K562 (cell line): Measurements from ENCODE around the gene E2F1. TPM values are rescaled to one million over a fixed set of nuclear protein-coding genes. Genes with fewer than 3 reads are reported as not detected.
A peak's percentile ranks its signal among the peaks of the same experiment; 100 is the strongest.

Experiments
- CHD1 ChIP-seq: fragments of 200-600 bp; sonication (generic); IDR thresholded peaks from one replicate; pipeline ENCODE4 v1.6.1; 2012; ENCODE audit warnings: mild to moderate bottlenecking, moderate library complexity, low read length, inconsistent platforms
- COPS2 ChIP-seq: fragments of 450-650 bp; conservative IDR thresholded peaks from 2 replicates; pipeline ENCODE4 v1.6.1; 2016; ENCODE audit warnings: mild to moderate bottlenecking, moderate library complexity
- FOXP1 ChIP-seq: sonication (generic); formaldehyde crosslinking; IDR thresholded peaks from 2 replicates; pipeline ENCODE4 v1.8.0; 2022; ENCODE audit warnings: mild to moderate bottlenecking, missing genetic modification reagents
- KDM2B ChIP-seq: fragments of 250-450 bp; sonication (Bioruptor Pico); IDR thresholded peaks from 2 replicates; pipeline ENCODE4 v1.8.0; 2021; ENCODE audit warnings: mild to moderate bottlenecking, moderate library complexity
- KDM4B ChIP-seq, 2 experiments: fragments of 450-650 bp in 1 of 2; sonication (generic) in 1 of 2; IDR thresholded peaks; 2 replicates each; pipeline ENCODE4 v1.6.1; 2016 to 2017; ENCODE audit warnings: borderline replicate concordance in 2 of 2, antibody characterized with exemption in 1 of 2, low read depth in 1 of 2, mild to moderate bottlenecking in 1 of 2
- polyA plus RNA-seq, 8 experiments: library from polyadenylated mRNA; depleted of rRNA in 4 of 8; stranded (reverse) in 5 of 8; unstranded in 3 of 8; fragments of >200 nt; fragmentation: Nextera tagmentation in 2 of 8; fragmentation: Illumina TruSeq in 1 of 8; extraction: Ambion mirVana in 2 of 8; extraction: Trizol in 1 of 8; gene quantifications; 2 replicates each; pipeline versions ENCODE4 v1.2.1 to v1.2.3, GENCODE V29; 2011 to 2014; ENCODE audit warnings: inconsistent platforms in 1 of 8, missing spikeins in 1 of 8
- total RNA-seq, 7 experiments: library from RNA; depleted of rRNA in 6 of 7; stranded (reverse); fragments of >200 nt in 6 of 7; fragmentation: Illumina TruSeq in 2 of 7; extraction: Trizol in 2 of 7; gene quantifications; 2 replicates each; pipeline versions ENCODE4 v1.2.1 to v1.2.3, GENCODE V29; 2011 to 2021; ENCODE audit warnings: low replicate concordance in 1 of 7
- TF ChIP-seq, protein P1 (sequence below), 2 experiments: fragments of 450-650 bp in 1 of 2; sonication (generic) in 1 of 2; formaldehyde crosslinking in 1 of 2; IDR thresholded peaks; 2 replicates each; pipeline versions ENCODE4 v1.7.1 to v1.9.0; 2016 to 2022; ENCODE audit warnings: inconsistent platforms in 1 of 2, mild to moderate bottlenecking in 1 of 2, missing genetic modification reagents in 1 of 2
- TF ChIP-seq, protein P2 (sequence below): fragments of 250-450 bp; sonication (Bioruptor Pico); IDR thresholded peaks from 2 replicates; pipeline ENCODE4 v1.8.0; 2022; ENCODE audit warnings: inconsistent platforms
- TF ChIP-seq, protein P3 (sequence below): fragments of 250-450 bp; sonication (Bioruptor Pico); IDR thresholded peaks from 2 replicates; pipeline ENCODE4 v1.4.0; 2020; ENCODE audit warnings: mild to moderate bottlenecking, moderate library complexity
- TF ChIP-seq, protein P4 (sequence below): fragments of 250-450 bp; sonication (Bioruptor Pico); IDR thresholded peaks from 2 replicates; pipeline ENCODE4 v1.9.0; 2021; ENCODE audit warnings: mild to moderate bottlenecking, inconsistent platforms

Gene E2F1
- total and polyA plus RNA-seq, 9 of the 15 experiments (the other 6 are each of a cell fraction or from before 2014, with no cell fraction given) = 0.14 to 30.6 (median 13.1) TPM

DNA sequence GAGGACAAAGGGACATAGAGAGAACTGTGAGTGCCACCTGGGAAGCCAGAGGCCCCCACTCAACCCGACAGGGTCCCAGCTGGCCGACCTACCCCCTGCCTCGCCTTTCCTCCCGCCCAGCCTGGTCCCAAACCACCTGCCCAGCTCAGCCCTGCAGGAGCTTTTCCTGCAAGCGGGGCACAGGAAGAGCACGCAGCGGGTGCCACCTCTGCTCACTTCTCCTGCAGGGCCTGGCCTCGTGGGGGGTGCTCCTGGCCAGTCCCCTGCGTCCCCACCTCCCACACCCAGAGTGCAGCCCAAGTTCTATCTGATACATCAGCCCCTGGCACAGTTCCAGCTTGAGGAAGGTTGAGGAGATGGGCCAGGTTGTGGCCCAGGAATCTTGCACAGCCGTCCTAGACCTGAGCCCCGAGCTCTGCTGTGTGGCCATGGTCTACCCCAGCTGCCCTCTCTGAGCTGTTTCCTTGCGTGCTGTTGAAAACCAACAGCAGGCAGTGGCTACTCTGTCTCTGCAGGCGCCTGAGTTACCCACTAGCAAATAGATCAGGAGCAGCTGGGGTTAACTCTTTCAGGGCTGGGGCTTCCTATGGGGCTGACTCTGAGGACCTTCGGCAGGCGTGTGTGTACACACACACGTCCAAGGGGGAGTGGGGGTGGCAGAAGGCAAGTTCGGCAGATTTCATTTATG is 13.6 kb downstream of the E2F1 start (continued):
- TF ChIP-seq, protein P1, sequence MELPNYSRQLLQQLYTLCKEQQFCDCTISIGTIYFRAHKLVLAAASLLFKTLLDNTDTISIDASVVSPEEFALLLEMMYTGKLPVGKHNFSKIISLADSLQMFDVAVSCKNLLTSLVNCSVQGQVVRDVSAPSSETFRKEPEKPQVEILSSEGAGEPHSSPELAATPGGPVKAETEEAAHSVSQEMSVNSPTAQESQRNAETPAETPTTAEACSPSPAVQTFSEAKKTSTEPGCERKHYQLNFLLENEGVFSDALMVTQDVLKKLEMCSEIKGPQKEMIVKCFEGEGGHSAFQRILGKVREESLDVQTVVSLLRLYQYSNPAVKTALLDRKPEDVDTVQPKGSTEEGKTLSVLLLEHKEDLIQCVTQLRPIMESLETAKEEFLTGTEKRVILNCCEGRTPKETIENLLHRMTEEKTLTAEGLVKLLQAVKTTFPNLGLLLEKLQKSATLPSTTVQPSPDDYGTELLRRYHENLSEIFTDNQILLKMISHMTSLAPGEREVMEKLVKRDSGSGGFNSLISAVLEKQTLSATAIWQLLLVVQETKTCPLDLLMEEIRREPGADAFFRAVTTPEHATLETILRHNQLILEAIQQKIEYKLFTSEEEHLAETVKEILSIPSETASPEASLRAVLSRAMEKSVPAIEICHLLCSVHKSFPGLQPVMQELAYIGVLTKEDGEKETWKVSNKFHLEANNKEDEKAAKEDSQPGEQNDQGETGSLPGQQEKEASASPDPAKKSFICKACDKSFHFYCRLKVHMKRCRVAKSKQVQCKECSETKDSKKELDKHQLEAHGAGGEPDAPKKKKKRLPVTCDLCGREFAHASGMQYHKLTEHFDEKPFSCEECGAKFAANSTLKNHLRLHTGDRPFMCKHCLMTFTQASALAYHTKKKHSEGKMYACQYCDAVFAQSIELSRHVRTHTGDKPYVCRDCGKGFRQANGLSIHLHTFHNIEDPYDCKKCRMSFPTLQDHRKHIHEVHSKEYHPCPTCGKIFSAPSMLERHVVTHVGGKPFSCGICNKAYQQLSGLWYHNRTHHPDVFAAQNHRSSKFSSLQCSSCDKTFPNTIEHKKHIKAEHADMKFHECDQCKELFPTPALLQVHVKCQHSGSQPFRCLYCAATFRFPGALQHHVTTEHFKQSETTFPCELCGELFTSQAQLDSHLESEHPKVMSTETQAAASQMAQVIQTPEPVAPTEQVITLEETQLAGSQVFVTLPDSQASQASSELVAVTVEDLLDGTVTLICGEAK (IDR thresholded peaks at IDR 0.05) = no peak
- TF ChIP-seq, protein P1 (CRISPR knock-in tag; IDR thresholded peaks at IDR 0.05) = no peak
- TF ChIP-seq, protein P2, sequence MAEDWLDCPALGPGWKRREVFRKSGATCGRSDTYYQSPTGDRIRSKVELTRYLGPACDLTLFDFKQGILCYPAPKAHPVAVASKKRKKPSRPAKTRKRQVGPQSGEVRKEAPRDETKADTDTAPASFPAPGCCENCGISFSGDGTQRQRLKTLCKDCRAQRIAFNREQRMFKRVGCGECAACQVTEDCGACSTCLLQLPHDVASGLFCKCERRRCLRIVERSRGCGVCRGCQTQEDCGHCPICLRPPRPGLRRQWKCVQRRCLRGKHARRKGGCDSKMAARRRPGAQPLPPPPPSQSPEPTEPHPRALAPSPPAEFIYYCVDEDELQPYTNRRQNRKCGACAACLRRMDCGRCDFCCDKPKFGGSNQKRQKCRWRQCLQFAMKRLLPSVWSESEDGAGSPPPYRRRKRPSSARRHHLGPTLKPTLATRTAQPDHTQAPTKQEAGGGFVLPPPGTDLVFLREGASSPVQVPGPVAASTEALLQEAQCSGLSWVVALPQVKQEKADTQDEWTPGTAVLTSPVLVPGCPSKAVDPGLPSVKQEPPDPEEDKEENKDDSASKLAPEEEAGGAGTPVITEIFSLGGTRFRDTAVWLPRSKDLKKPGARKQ (CRISPR knock-in tag) = no peak
- TF ChIP-seq CHD1 (no peak), COPS2 (no peak), KDM2B (CRISPR knock-in tag) (no peak), FOXP1 (0 out of 2 replicates have a peak, but pooled peaks have one; percentile 16), KDM4B (IDR thresholded peaks at IDR 0.05; ENCODE audit: borderline replicate concordance in 2 of 2, low read depth in 1 of 2) (no peak)
- TF ChIP-seq, protein P3, sequence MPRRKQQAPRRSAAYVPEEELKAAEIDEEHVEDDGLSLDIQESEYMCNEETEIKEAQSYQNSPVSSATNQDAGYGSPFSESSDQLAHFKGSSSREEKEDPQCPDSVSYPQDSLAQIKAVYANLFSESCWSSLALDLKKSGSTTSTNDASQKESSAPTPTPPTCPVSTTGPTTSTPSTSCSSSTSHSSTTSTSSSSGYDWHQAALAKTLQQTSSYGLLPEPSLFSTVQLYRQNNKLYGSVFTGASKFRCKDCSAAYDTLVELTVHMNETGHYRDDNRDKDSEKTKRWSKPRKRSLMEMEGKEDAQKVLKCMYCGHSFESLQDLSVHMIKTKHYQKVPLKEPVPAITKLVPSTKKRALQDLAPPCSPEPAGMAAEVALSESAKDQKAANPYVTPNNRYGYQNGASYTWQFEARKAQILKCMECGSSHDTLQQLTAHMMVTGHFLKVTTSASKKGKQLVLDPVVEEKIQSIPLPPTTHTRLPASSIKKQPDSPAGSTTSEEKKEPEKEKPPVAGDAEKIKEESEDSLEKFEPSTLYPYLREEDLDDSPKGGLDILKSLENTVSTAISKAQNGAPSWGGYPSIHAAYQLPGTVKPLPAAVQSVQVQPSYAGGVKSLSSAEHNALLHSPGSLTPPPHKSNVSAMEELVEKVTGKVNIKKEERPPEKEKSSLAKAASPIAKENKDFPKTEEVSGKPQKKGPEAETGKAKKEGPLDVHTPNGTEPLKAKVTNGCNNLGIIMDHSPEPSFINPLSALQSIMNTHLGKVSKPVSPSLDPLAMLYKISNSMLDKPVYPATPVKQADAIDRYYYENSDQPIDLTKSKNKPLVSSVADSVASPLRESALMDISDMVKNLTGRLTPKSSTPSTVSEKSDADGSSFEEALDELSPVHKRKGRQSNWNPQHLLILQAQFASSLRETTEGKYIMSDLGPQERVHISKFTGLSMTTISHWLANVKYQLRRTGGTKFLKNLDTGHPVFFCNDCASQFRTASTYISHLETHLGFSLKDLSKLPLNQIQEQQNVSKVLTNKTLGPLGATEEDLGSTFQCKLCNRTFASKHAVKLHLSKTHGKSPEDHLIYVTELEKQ = no peak
- TF ChIP-seq, protein P4, sequence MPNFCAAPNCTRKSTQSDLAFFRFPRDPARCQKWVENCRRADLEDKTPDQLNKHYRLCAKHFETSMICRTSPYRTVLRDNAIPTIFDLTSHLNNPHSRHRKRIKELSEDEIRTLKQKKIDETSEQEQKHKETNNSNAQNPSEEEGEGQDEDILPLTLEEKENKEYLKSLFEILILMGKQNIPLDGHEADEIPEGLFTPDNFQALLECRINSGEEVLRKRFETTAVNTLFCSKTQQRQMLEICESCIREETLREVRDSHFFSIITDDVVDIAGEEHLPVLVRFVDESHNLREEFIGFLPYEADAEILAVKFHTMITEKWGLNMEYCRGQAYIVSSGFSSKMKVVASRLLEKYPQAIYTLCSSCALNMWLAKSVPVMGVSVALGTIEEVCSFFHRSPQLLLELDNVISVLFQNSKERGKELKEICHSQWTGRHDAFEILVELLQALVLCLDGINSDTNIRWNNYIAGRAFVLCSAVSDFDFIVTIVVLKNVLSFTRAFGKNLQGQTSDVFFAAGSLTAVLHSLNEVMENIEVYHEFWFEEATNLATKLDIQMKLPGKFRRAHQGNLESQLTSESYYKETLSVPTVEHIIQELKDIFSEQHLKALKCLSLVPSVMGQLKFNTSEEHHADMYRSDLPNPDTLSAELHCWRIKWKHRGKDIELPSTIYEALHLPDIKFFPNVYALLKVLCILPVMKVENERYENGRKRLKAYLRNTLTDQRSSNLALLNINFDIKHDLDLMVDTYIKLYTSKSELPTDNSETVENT (CRISPR knock-in tag) = no peak
